HL-60/S4 (cell line): ENCODE results near the gene EFCAB12.
"Not testable (repeated sequence)": the region's sequence is repeated elsewhere in the genome, so short reads cannot be mapped to it uniquely, and the experiment has no call there.

Source experiments
- in situ Hi-C: fragments of 300-500 bp; cut with MboI; formaldehyde crosslinking; loops from 2 replicates; pipeline ENCODE4 v1.14.3; 2022; ENCODE audit warnings: low sequenced_read_pairs

The EFCAB12 gene

DNA sequence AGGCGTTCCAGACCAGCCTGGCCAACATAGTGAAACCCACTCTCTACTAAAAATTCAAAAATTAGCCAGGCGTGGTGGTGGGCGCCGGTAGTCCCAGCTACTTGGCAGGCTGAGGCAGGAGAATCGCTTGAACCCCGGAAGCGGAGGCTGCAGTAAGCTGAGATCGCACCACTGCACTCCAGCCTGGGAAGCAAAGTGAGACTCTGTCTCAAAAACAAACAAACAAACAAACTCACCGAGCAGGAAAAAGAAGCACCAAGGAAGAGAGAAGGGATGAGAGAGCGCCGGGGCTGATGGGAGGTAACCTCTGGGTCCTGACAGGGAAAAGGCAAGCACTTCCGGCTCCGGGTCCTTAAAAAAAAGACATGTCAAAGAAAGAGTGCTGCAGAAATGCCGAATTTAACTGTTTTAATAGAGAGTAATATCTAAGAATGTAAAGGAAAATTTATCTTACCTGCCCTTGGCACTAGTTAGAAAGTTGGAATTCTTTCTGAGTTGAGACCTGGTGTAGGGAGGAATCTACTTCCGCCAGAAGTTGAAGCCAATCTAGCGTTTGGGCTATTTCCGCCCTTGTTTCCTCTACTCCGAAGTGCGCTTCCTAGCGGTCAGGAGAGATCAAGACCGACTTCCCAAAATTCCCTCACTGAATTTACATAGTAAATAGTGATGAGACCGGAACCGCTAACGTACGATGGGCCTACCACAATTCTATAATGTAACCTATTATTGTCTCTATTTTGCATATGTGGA, 29.1 kb downstream of the EFCAB12 start:
- in situ Hi-C loops = no loop called here

DNA sequence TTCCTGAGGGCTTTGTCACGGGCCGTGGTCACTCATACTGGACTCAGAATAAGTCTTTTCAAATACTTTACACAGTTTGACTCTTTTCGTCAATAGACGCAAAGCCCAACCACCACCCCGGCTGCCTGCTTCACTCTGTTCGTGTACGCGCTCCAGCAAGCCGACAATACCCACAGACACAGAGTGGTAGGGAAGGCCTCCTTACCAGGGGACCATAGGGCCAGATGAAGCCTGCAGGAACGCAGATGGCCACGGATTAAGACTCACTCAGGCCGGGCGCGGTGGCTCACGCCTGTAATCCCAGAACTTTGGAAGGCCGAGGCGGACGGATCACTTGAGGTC, 29.7 kb downstream of the EFCAB12 start:
- in situ Hi-C loops = no loop called here

DNA sequence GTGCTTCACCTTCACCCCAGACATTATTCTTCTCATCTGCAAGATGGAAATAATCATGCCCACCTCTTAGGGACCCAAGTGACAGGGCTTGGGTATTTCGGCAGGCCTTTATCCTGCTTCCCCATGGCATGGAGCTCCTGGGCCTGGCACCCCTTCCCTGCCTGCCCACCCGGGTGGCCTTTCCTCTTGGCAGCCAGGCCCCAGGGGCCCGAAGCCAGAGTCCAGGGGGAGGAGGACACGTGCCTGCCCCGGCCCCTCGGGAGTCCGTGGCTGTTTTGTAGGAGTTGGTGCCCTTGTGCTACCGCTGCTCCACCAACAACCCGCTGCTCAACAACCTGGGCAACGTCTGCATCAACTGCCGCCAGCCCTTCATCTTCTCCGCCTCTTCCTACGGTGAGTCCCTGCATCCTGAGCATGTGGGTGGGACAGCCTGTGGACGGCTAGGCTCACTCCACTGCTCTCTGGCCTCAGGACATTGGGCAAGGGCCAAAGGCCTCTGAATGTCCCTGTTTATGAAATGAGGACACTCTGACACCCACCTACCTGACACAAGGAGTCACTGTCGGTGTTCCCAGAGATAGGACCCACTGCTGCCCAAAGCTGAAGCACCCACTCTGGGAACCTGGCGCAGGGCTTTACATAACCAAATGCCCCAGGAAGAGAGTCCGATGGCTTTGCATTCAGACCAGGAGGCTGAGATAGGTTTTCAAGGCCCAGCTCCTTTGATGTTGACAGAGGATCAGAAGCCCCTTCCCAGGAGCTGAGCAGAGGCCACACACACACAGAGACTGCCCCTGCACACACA, 34.5 kb downstream of the EFCAB12 start:
- in situ Hi-C loops = not testable (repeated sequence)

DNA sequence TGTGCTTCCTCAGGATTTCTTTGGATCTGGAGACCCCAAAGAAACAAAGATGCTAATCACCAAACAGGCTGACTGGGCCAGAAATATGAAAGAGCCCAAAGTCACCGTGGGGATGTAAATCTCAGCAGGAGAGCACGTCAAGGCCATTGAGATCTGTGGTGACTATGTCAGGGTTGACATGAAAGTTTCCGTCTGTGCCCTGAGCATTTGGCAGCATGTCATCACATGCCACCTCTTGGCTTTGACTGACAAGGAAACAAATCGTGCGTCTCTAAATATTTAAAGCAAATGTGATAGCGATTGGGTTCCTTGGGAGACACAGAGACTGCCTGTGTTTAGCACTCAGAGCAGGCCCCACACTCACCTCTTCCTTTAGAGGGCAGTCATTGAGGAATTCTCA, 35.2 kb downstream of the EFCAB12 start:
- in situ Hi-C loops = no loop called here

DNA sequence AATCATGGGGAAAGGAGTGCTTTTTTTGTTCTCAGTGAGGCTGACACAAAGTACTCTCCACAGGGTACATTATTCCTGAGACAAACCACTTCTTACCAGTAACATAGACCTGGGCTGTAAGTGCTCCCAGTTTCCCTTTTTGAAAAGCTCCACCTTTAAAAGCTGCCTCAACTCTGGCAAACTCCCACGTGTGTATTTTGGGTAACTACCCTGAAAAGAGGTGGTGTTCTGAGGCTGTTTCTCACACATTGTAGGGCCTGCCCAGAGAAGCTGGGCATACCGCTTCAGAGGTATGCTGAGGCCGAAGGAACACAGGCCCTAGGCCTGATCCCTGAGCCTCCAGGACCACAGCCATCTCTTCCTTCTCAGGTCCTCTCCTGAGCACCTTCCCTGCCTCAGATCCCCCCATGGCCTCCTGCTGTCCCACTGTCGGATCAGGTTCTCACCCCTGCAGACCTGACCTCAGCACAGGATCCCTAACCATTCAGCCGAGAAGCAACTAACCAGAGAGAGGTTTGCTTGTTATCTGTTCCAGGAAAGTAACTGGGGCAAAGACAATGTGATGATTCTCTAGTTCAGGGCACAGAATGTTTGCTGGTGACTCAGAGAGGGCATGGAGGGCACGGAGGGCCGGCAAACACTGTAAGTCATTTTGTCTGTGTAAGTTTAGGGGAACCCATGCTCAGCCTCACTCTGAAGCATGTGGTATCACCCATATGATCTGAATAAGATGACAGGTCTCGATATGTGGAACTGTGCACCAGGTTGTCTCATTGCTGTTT, 36.1 kb downstream of the EFCAB12 start:
- in situ Hi-C loops = not testable (repeated sequence)

DNA sequence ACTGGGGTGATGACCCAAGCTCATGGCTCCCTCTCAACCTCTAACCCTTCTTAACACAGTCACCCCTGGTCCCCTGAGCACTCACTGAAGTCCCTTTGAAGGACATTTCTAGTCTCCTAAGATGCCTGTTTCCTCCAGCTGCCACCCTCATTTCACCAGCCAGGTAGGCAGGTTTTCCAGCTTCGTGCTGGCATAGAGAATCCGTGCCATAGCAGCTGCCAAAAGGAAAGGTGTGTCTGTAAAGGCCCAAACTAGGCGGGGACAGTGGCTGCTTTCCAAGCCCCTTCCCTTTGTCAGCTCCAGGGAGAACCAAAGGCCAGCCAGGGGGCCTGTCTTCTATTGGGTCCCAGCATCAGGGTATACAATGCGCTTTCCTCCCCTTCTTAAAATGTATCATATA, 36.9 kb downstream of the EFCAB12 start:
- in situ Hi-C loops = not testable (repeated sequence)

DNA sequence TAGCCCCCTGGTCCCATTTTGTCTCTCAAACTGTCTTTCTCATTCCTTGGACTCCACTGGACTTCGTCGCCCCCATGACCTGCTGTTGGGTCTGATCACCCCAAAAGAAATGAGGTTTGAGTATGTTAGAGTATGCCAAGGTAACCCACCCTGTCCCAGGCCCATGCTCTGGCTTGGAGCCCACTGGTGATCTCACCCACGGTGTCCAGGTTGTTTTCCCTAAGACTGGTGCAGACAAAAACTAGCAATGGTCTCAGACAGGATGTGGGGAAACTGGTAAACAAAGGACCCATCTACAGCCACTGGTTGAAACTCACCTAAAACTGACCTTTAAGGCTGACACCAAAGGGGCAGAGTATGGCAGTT, 38.9 kb downstream of the EFCAB12 start:
- in situ Hi-C loops = no loop called here

DNA sequence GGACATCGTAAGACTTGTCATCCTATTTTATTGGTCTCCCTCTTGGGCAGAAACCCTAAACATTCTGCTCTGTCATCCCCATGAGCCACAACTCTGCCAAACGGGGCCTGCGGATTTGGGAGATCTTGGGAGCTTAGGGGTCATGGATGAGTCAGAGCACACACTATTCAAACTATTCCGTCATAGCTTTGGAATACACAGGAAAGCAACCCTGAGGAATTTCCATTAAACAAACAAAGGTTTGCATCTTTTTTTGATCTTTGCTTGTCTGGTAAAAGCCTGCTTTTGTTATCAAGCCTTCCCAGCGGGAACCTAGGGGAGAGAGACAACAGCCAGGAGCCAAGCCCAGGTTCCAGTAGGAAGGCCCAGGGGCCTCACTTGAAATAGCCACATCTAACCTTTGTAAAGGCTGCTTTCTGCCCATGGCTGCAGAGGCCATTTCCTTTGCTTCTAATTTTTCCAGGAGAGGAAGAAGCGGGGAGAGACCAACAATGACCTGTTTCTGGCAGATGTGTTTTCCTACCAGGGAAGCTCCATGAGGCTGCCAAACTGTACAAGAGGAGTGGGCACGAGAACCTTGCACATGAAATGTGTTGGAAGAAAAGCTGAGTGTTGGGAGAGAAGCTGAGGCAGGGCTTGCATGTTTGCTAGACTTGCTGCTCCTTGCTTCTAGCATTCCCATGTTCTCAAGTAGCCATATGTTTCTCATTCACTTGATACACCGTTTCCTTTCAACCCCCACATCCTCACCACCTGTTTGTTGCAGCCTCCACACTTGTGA, 39.5 kb downstream of the EFCAB12 start:
- in situ Hi-C loops = not testable (repeated sequence)

DNA sequence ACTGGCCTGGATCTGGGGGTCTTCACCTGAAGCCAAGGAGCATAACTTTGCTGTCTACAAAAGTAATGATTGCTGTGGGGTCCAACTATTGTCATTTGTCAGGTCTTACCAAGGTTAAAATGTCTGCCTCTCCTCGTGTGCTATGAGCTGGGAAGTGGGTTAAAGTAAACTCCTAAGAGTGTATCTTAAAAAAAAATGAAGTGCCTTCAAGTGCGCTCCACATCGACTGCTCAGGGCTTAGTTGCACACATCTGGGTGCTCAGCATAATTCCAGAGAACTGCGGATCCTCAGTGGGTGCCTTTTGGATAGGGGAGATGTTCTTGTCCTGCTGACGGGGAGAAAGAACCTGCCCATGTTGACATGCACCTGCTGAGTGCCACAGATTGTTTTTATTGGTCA, 40.9 kb downstream of the EFCAB12 start:
- in situ Hi-C loops = no loop called here

DNA sequence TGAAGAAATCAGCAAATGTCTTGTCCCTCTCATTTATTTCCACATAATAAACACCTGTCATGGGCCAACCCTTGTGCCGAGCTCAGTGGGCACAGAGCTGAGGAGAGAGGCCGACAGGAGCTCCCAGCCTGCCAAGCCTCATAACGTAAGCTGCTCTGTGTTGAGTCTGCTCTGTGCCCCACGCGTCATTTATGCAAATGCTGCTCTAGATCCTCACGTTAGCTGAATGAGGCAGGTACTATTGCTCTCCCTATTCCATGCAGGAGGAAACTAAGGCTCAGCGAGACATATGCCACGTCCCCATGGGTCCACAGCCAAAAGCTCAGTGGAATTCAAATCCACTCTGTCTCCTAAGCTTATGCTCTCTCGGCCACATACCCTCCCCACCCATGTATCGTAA, 41.5 kb downstream of the EFCAB12 start:
- in situ Hi-C loops = no loop called here

DNA sequence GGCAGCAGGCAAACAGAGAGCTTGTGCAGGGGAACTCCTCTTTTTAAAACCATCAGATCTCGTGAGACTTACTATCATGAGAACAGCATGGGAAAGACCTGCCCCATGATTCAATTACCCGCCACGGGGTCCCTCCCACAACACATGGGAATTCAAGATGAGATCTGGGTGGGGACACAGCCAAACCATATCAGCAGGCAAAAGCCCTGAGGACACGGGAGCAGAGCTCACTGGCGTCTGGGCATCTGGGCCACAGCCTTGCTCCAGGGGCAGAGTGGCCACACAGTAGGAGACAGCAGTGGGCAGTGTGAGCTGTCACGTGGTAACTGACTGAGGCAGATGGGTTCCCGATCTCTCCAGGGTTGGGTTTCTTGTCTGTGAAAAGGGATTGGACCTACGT, 42.9 kb downstream of the EFCAB12 start:
- in situ Hi-C loops = not testable (repeated sequence)

DNA sequence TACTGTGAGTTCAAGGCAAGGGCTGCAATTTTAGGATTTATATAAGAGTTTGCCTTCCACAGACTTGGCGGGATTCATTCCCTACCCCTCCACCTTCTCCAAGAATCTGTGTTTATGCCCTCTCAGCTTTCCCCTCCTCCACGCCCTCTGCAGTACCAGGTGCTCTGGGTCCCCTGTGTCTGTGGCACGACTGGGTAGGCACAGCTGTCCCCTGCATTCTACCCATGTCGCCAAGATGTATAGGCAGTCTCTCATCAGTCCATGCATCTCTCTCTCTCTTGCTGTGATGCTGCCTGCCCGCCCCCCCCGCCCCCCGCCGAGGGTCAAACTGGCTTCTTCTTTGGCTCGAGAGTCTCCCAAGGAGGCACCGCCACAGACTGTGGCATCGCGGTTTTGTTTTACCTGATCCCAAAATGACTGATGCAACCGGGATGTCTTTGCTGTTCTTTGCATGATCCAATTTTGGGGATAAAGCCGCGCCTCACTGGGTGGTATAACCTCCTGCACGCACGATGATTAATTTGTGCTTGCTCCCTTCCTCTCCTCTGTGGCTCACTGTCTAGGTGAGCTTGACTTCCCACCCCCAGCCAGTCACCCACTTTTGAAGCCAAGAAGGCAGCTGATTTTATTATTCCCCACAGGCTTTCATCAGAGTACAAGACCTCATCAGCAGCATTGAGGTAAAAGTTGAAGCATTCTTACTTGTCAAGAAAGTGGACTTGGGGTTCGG, 43.7 kb downstream of the EFCAB12 start:
- in situ Hi-C loops = no loop called here

DNA sequence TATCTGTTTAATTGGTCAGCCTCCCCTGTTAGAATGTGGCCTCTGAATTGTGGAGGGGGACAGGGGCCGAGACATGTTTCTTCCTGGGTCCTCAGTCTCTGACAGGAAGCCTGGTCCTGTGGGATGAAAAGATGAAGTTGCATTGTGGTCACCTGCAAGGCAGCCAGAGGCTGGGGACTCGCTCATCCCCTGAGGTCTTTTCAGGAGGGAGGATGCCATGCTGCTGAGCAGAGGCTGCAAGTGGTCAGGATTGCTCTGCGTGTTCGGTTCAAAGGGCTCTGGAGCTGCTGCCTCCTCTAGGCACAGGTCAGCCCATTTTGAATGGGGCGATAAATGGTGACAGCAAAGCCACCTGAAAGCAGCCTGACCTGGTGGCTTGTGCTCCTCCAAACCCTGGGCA, 44.3 kb downstream of the EFCAB12 start:
- in situ Hi-C loops = not testable (repeated sequence)

DNA sequence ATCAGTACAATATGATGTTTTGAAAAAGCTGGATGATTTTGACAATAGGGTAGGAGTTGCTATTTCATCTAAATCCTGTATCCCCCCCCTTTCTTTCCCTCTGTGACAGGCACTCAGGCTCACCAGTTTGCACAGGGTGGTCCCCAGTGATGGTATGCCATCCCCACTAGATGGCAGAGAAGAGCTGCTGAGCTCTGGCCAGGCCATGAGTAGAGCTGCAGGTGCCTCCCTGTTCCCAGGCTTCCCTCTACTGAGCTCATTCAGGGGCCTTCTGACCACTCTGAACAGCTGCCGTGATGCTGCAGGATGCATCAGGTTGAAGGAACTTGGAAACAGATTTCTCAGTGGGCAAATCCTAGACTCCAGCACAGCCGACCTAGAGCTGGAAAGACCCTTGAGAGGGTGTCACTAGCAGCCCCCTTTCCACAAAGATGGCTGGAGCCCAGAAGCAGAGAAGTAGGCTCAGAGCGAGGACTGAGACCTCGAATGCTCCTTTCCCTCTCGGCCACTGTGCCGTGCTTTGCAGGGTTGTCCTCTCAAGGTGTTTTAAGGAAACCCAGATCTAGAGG, 45.1 kb downstream of the EFCAB12 start:
- in situ Hi-C loops = no loop called here

DNA sequence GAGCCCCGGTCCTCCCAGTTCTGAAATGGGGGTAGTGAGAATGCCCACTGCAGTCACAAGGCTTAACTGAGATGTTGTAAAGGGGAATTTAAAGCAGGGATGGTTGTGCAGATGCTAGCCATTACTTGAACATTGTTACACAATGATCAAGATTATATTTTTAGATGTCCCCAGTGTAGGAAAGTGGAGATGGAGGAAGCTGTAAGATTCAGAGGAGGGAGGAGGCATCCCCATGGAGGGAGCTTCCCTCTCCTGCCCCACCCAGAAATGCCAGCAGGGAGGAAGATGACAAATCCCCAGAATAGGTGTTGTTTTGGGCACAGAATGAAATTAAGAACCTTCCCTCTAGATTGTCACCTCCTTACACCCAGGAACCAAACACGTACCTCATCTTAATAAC, 46.1 kb downstream of the EFCAB12 start:
- in situ Hi-C loops = no loop called here

DNA sequence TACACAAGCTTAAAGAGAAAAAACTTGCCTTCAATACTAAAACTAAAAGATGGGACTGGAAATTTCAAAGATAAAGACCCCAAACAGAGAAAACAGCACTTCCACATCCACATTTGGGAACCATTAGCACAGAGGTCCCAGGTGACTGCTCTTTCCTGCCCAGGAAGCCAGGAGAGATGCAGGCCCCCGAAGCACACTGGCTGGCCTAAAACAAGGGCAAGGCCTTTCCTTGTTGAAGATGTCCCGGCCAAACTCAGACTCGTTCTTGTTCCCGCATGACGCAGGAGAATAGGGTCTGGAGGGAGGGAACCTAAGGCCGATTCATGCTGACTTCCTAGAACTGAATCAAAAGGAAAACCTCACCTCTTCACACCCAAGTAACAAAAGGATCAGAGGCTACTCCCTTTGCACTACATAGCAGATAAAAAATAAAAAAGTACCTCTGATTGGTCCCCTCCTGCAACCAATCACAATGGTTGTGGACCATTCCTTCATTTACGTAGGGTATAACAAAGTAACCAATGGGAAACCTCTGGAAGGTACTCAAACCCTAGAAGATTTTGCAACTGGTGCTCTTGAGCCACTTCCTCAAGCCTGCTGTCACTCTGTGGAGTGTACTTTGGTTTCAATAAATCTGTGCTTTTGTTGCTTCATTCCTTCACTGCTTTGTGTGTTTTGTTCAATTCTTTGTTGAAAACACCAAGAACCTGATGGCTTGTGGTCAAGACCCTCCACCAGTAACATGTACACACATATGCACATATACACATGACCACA, 48.7 kb downstream of the EFCAB12 start:
- in situ Hi-C loops = no loop called here

DNA sequence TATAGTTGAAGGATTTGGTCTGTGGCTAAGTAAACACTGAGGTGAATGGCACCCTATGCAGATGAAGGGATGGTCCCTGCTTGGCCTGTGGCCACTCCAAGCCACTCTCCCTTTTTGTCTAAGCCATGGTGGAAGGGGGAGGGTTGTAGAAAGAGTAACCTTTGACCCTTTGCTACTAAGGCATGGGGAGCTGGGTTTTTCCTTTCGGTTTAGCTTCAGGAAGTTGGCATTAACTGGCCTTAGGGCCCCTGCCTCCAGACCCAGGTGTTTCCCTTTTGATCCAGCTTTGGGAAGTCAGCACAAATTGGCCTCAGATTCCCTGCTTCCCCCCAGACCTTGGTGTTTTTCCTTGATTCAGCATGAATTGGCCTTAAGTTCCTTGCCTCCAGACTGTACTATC, 49.5 kb downstream of the EFCAB12 start:
- in situ Hi-C loops = no loop called here

DNA sequence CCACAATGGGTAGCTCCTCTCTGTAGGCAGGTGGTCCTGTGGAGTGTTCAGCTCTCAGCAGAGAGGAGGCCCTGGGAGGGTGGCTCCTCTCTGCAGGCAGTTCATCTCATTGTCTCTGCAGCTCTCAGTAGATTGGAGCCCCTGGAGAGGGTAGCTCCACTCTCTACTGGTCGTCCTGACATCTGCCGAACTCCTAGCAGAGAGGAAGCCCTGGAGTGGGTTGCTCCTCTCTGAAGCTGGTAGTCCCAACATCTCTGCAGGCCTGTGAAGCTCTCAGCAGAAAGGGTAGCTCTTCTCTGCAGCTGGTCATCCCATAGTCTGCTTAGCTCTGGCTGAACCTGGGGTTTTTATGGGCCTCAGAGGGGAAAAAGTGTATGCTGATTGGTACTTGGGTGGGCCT, 50.8 kb downstream of the EFCAB12 start:
- in situ Hi-C loops = no loop called here

DNA sequence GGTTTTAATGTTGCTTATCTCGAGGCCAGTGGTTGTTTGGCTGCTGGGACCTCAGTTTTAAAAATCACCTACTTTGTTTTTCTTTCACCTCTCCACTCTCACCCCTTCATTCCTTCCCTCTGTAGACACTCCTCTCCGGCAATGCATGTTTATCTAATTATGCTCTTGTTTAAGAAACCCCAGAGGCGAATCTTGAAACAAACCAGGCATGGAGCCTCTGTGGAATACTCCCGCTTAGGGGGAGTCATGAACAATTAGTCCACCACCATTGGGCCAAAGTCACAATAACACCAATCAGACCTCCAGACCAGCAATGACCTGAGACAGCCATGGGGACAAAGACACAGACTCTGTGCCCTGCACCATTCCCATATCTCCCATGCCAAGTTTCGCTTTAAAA, 53.3 kb downstream of the EFCAB12 start:
- in situ Hi-C loops = no loop called here
